SK-N-MC (cell line): ENCODE measurements around the gene PPP1CB.

Experiments used
- EZH2 ChIP-seq: fragments of 200-600 bp; sonication (generic); IDR thresholded peaks from one replicate; pipeline ENCODE4 v1.6.1; 2017; ENCODE audit warnings: antibody characterized with exemption
- FOXP2 ChIP-seq: optimal IDR thresholded peaks from 2 replicates; pipeline ENCODE3; 2011; ENCODE audit warnings: mild to moderate bottlenecking, moderate library complexity; ENCODE audit not compliant: insufficient read depth; ENCODE audit errors: extremely low read length, control extremely low read depth
- POLR2AphosphoS5 ChIP-seq: IDR thresholded peaks from 2 replicates; pipeline ENCODE4 v1.6.1; 2012; ENCODE audit warnings: mild to moderate bottlenecking, low read depth, low read length, borderline replicate concordance

GRCh38 chr2:28745225-28745624 lies 6.4 kb upstream of the PPP1CB start:
- TF ChIP-seq EZH2 (no peak), POLR2AphosphoS5 (no peak), FOXP2 (no peak)
